Spinal cord (tissue), 10 donors: ENCODE results near the gene CHST6. TPM values are rescaled to one million over a fixed set of nuclear protein-coding genes. Genes with fewer than 3 reads are reported as not detected.
"Not testable (repeated sequence)": the region's sequence is repeated elsewhere in the genome, so short reads cannot be mapped to it uniquely, and the experiment has no call there.

Experiments used
- DNase-seq, 6 donors: peaks; one replicate each; pipeline versions ENCODE4 v3.0.0 to v3.0.0-alpha.2; 2013 to 2015; ENCODE audit warnings: low spot score in 6 of 6, low read depth in 4 of 6
- H3K27ac ChIP-seq: one replicate; pipeline ENCODE4 v1.5.1; 2013; ENCODE audit warnings: low read depth, low read length, control low read depth
- H3K27me3 ChIP-seq: one replicate; pipeline ENCODE4 v1.6.1; 2013; ENCODE audit warnings: low read length; ENCODE audit not compliant: control insufficient read depth, insufficient read depth
- H3K36me3 ChIP-seq: one replicate; pipeline ENCODE4 v1.6.1; 2013; ENCODE audit warnings: low read length; ENCODE audit not compliant: control insufficient read depth, insufficient read depth
- H3K4me1 ChIP-seq: one replicate; pipeline ENCODE4 v1.6.1; 2013; ENCODE audit warnings: low read length; ENCODE audit not compliant: control insufficient read depth, insufficient read depth
- H3K4me3 ChIP-seq: one replicate; pipeline ENCODE4 v1.5.1; 2013; ENCODE audit warnings: low read depth, low read length, control low read depth
- H3K9me3 ChIP-seq: one replicate; pipeline ENCODE4 v1.6.1; 2013; ENCODE audit warnings: low read length; ENCODE audit not compliant: control insufficient read depth, insufficient read depth
- WGBS: methylation state at CpG from one replicate; pipeline ENCODE4 v1.1.5; 2013; ENCODE audit warnings: missing lambda C conversion rate; ENCODE audit not compliant: insufficient coverage; 5-methylcytosine and 5-hydroxymethylcytosine counted together
- polyA plus RNA-seq, 2 donors: library from polyadenylated mRNA; unstranded; fragments of 120-200 nt; gene quantifications; one replicate each; pipeline ENCODE4 v1.2.1, GENCODE V29; 2013; ENCODE audit not compliant: insufficient read length in 2 of 2
- total RNA-seq, 2 donors: library from RNA; depleted of rRNA in 1 of 2; stranded (reverse); fragments of 120-200 nt in 1 of 2; fragments of >200 nt in 1 of 2; gene quantifications; one replicate each; pipeline versions ENCODE4 v1.2.3 to v1.2.4, GENCODE V29; 2013 to 2014
- donor health status: healthy.

Gene CHST6
- total and polyA plus RNA-seq, 4 donors = 5.4 to 12.3 (median 9.7) TPM

GRCh38 chr16:75532142-75532765 is 37.0 kb upstream of the CHST6 start:
- Histone ChIP-seq H3K9me3 (no peaks in the 10 kb centered on the region), H3K4me1 (no peaks in the 10 kb centered on the region), H3K4me3 (no peak overlapping the region), H3K27ac (no peak overlapping the region), H3K36me3 (peaks cover 55% of the 10 kb centered on the region), H3K27me3 (no peaks in the 10 kb centered on the region)
- DNase-seq = no peak
- 88% methylated on average over 5 of the region's 8 CpGs for WGBS

GRCh38 chr16:75529959-75530358 is 34.7 kb upstream of the CHST6 start:
- Histone ChIP-seq H3K4me1 (no peaks in the 10 kb centered on the region), H3K36me3 (peaks cover 44% of the 10 kb centered on the region), H3K27me3 (no peaks in the 10 kb centered on the region), H3K9me3 (no peaks in the 10 kb centered on the region), H3K27ac (no peak overlapping the region), H3K4me3 (no peak overlapping the region)
- 98% methylated on average over 29 of the region's 29 CpGs for WGBS
- no peak for DNase-seq

GRCh38 chr16:75529056-75529905 is 34.0 kb upstream of the CHST6 start:
- no peak for DNase-seq
- H3K9me3 ChIP-seq = no peaks in the 10 kb centered on the region
- H3K4me1 ChIP-seq = no peaks in the 10 kb centered on the region
- no peak overlapping the region for H3K27ac ChIP-seq
- WGBS = 95% methylated on average over 81 of the region's 81 CpGs
- no peaks in the 10 kb centered on the region for H3K27me3 ChIP-seq
- no peak overlapping the region for H3K4me3 ChIP-seq
- peaks cover 42% of the 10 kb centered on the region for H3K36me3 ChIP-seq

- Histone ChIP-seq H3K9me3 (no peaks in the 10 kb centered on the region), H3K27me3 (no peaks in the 10 kb centered on the region), H3K4me3 (no peak overlapping the region), H3K36me3 (peaks cover 38% of the 10 kb centered on the region), H3K4me1 (no peaks in the 10 kb centered on the region), H3K27ac (no peak overlapping the region)
- WGBS = 100% methylated on average over 1 of the region's 5 CpGs
- DNase-seq = no peak
Observed at GRCh38 chr16:75527825-75528299, 32.6 kb upstream of the CHST6 start.

- Histone ChIP-seq H3K27ac (no peak overlapping the region), H3K9me3 (no peaks in the 10 kb centered on the region), H3K4me3 (no peak overlapping the region), H3K4me1 (no peaks in the 10 kb centered on the region), H3K36me3 (peaks cover 29% of the 10 kb centered on the region), H3K27me3 (no peaks in the 10 kb centered on the region)
- WGBS = 62% methylated on average over 3 of the region's 5 CpGs
- no peak for DNase-seq
Observed at GRCh38 chr16:75526032-75526790, 31.0 kb upstream of the CHST6 start.

GRCh38 chr16:75519175-75519574 is 23.9 kb upstream of the CHST6 start:
- Histone ChIP-seq H3K4me3 (no peak overlapping the region), H3K4me1 (peaks cover 12% of the 10 kb centered on the region), H3K36me3 (no peaks in the 10 kb centered on the region), H3K27ac (no peak overlapping the region), H3K27me3 (no peaks in the 10 kb centered on the region), H3K9me3 (no peaks in the 10 kb centered on the region)
- no peak for DNase-seq
- 93% methylated on average over 3 of the region's 6 CpGs for WGBS

GRCh38 chr16:75516189-75516966 is 21.1 kb upstream of the CHST6 start:
- not testable (repeated sequence) for H3K36me3 ChIP-seq, H3K27me3 ChIP-seq, H3K9me3 ChIP-seq
- DNase-seq = peak in 2 of 6 donors; percentile 52 to 64
- H3K4me1 ChIP-seq = peaks cover 12% of the 10 kb centered on the region
- H3K4me3 ChIP-seq = peak overlapping the region; percentile 76
- H3K27ac ChIP-seq = peak overlapping the region; percentile 90
- 4% methylated on average over 38 of the region's 42 CpGs for WGBS

- WGBS = 97% methylated on average over 5 of the region's 11 CpGs
- no peaks in the 10 kb centered on the region for H3K9me3 ChIP-seq
- no peak overlapping the region for H3K4me3 ChIP-seq
- H3K36me3 ChIP-seq = no peaks in the 10 kb centered on the region
- H3K27ac ChIP-seq = no peak overlapping the region
- no peaks in the 10 kb centered on the region for H3K27me3 ChIP-seq
- peaks cover 12% of the 10 kb centered on the region for H3K4me1 ChIP-seq
- no peak for DNase-seq
Observed at GRCh38 chr16:75514296-75514695, 19.1 kb upstream of the CHST6 start.

GRCh38 chr16:75506574-75506973 is 11.3 kb upstream of the CHST6 start:
- no peaks in the 10 kb centered on the region for H3K36me3 ChIP-seq
- no peaks in the 10 kb centered on the region for H3K9me3 ChIP-seq
- no peak overlapping the region for H3K4me3 ChIP-seq
- no peaks in the 10 kb centered on the region for H3K27me3 ChIP-seq
- H3K4me1 ChIP-seq = peaks cover 6% of the 10 kb centered on the region
- H3K27ac ChIP-seq = no peak overlapping the region
- 61% methylated on average over 5 of the region's 7 CpGs for WGBS
- no peak for DNase-seq
